ENCODE measurements around the gene NNMT. TPM values are rescaled to one million over a fixed set of nuclear protein-coding genes. Genes with fewer than 3 reads are reported as not detected.

Gene NNMT
- total RNA-seq (2022; extraction: Qiagen RNA extraction; ENCODE audit: low read depth) = 132 to 160 TPM (median 151 TPM) in 5 replicates

DNA sequence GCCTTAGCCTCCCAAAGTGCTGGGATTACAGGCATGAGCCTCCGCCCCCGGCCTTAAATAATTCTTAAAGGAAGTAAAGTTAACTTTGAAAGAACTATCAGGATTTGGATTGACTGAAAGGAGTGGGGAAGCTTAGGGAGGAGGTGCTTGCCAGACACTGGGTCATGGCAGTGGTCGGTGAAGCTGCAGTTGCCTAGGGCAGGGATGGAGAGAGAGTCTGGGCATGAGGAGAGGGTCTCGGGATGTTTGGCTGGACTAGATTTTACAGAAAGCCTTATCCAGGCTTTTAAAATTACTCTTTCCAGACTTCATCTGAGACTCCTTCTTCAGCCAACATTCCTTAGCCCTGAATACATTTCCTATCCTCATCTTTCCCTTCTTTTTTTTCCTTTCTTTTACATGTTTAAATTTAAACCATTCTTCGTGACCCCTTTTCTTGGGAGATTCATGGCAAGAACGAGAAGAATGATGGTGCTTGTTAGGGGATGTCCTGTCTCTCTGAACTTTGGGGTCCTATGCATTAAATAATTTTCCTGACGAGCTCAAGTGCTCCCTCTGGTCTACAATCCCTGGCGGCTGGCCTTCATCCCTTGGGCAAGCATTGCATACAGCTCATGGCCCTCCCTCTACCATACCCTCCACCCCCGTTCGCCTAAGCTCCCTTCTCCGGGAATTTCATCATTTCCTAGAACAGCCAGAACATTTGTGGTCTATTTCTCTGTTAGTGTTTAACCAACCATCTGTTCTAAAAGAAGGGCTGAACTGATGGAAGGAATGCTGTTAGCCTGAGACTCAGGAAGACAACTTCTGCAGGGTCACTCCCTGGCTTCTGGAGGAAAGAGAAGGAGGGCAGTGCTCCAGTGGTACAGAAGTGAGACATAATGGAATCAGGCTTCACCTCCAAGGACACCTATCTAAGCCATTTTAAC is at the start of gene NNMT:
Gene NNMT, plus strand, starts transcription at position 724 of the 929 bp plus-strand sequence. Its CDS starts 158 bp downstream, at position 882.

Other genes with a start within 250 kb of the NNMT start
- gene ZBTB16, start 236.7 kb upstream of the NNMT start, total RNA-seq (2022; extraction: Qiagen RNA extraction; ENCODE audit: low read depth) = not detected in 5 replicates
- 3.1 to 4.1 TPM (median 3.9 TPM) in 5 replicates for gene C11orf71, start 104.1 kb downstream of the NNMT start, total RNA-seq (2022; extraction: Qiagen RNA extraction; ENCODE audit: low read depth)
- gene RBM7, start 104.3 kb downstream of the NNMT start, total RNA-seq (2022; extraction: Qiagen RNA extraction; ENCODE audit: low read depth) = 19.9 to 36.1 TPM (median 26.0 TPM) in 5 replicates
- gene REXO2, start 143.1 kb downstream of the NNMT start, total RNA-seq (2022; extraction: Qiagen RNA extraction; ENCODE audit: low read depth) = 92.5 to 113 TPM (median 100 TPM) in 5 replicates